ENCODE data around the gene HOXA6. TPM values are rescaled to one million over a fixed set of nuclear protein-coding genes. Genes with fewer than 3 reads are reported as not detected.

Gene HOXA6
- total RNA-seq, 1 experiment from 2014 or later: 5.1 TPM

DNA sequence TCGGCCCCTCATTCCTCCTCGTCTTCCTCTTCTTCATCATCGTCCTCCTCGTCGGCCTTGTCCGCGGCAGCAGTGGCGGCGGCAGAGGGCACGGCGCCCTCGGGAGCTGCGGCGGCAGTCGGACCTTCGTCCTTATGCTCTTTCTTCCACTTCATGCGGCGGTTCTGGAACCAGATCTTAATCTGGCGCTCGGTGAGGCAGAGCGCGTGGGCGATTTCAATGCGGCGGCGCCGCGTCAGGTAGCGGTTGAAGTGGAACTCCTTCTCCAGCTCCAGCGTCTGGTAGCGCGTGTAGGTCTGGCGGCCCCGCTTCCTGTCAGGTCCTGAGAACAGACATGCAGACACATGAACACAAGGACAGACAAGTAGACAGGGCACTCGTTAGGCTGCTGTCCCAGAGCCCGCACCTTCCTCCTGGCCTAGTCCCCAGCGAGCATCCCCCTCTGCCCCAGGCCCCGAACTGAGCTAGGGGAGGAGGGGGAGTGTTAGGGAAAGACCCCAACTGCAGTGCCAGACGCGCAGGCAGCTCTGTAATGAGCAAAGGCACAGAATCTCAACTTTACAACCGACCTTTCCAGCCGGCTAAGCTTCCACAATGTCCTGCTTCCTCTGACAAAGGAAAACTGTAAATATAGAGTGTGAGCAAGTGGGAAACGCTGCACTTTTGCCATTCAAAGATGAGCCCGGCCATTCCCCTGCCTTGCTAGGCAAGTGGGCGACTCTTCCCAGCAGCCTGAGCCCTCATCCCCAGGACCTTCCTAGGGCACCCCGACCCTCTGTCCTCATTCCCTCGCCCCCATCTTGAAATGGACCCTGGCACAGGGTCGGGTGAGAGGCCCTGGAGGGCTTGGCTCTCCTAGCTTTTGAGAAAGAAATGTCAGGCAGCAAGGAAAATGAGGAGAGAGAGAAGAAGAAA lies 7.6 kb upstream of the HOXA6 start:
- in situ Hi-C loops (cut with HindIII; ENCODE audit: low sequenced_read_pairs): no loop called here
- no peak for DNase-seq (ENCODE audit: low spot score)

DNA sequence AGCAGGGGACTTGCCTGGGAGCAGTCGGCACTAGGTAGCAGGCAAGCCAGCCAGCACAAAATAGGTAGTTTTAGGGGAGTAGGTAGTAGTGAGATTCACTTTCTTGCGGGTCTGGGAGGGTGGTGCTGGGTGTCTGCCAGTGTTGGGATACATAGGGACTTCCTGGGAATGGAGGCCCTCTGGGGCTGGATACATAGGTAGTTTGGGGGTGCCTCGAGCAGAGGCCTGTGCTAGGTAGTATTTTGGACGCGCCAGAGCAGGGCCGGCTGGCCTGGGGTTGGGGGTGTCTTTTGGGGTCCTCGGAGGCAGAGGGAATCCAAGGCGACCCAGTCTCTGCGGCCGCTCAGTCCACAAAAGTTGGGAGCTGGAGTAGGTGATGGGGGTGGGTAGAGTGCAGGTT lies 6.8 kb upstream of the HOXA6 start:
- DNase-seq (ENCODE audit: low spot score): no peak

DNA sequence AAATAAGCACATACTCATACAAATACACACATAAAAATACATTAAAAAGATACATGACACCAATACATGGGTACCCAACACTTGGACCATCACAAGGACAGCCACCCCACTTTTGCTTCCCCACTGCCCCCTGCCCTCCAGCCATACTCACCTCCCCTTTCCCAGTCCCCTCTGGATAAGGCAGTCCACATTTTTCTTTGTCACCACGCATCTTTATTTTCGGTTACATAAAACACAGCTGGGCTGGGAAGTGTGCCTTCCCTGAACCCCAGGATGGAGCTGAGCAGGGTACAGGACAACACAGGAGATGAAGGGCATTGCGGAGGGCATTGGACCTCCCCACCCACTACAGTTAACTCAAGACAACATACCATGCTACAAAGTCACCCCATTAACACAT lies 6.0 kb upstream of the HOXA6 start:
- in situ Hi-C loops (cut with HindIII; ENCODE audit: low sequenced_read_pairs): no loop called here
- DNase-seq (ENCODE audit: low spot score): no peak

More for the DNA sequence above, 6.8 kb upstream of the HOXA6 start:
- in situ Hi-C loops (cut with HindIII; ENCODE audit: low sequenced_read_pairs): no loop called here

DNA sequence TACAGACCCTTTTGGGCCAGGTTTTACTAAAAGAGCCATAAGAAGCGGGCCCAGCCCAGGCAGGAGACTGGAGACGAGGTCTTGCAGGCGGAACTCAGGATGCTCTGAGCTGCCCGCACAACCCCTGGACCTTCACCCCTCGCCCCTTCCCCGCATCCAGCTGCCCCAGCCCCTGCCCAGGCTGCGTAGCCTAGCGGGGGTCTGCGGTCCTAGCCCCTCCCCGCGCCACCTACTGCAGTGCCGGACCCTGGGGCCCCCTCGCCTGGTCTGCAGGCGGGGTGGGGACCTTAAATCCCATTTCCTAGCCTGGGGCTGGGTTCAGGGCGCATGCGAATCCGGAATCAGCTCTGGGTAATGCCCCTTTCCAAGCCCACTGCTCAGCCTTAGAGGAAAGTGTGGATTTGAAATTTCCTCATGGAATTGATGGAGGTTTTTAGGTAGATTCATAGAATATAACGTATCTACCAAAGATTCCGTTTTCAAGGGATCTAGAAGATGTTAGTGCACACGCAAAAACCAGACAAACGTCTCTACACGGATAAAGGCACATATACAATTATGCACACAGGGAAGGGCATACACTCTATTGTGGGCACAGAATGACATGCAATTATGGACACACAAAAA lies 5.4 kb upstream of the HOXA6 start:
- in situ Hi-C loops (cut with HindIII; ENCODE audit: low sequenced_read_pairs): no loop called here
- no peak for DNase-seq (ENCODE audit: low spot score)

DNA sequence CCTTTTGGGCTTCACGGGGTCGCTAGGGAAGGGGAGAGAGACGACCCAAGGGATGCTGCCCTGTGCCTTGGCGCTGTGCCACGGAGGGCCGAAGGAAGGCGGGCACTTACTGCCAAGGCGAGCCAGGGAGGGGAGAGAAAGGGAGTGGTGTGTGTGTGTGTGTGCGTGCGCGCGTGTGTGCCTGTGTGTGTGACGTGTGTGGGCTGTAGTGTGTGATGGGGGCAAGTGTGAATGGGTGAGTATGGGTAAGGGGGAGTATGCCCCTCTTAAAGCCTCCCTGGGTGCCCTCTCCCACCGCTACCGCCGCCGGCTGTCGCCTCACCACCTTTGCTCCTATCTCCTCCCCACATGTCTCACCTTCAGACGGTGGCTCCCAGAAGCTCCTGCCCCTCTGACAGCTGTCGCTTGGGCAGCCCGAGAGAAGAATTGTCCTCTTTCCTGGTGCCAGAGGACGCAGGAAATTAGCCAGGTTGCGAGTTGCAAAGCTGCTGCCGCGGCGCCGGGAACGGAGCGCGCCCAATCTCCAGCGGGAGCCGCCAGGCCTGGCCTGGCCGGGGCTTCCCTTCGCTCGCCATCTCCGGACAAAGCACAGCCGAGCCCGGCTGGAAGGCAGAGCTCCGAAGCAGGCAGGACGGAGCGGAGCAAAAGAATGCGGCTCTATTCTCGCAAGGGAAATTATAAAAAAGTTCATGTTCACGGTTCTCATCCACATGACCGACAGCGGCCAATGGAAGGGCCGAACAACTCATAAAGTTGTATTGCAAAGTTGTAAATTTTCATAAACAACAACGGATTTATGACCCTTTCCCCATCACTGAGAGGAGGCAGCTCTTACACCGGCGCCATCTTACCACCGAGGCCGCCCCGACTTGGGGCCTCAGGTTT lies 4.6 kb upstream of the HOXA6 start, which contains the start of gene HOXA3:
Gene HOXA3, minus strand, starts transcription at position 653 of the 885 bp plus-strand sequence. CDS start 41,943 bp downstream, outside the sequence.
- in situ Hi-C loops (cut with HindIII; ENCODE audit: low sequenced_read_pairs): no loop called here
- DNase-seq (ENCODE audit: low spot score): no peak

DNA sequence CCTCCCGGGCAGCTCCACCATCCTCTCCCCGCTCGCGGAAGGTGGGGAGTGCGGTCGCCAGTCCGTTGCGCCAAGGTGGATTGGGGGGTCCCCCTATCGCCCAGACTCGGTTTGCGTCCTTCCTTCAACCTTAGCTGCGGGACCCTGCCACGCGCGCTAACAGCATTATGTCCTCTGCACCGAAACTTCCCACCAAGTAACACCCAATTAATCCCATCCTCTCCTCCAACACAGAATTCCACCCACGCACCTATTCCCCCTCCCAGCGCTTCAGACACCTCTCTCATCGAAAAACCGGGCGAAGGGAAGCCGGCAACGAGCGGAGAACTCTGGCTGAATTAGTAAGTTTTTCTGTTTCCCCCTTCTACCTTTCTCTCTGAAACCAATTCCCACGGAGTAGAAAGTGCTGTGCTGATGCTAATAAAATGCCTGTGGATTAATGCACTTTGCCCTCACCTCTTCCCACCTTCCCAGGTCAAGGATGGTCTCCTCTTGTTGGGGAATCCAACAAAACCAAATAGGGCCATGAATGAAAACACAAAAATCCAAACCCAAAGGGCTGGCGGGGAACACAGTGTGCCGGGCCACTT lies 3.9 kb upstream of the HOXA6 start:
- in situ Hi-C loops (cut with HindIII; ENCODE audit: low sequenced_read_pairs): no loop called here
- DNase-seq (ENCODE audit: low spot score): no peak

DNA sequence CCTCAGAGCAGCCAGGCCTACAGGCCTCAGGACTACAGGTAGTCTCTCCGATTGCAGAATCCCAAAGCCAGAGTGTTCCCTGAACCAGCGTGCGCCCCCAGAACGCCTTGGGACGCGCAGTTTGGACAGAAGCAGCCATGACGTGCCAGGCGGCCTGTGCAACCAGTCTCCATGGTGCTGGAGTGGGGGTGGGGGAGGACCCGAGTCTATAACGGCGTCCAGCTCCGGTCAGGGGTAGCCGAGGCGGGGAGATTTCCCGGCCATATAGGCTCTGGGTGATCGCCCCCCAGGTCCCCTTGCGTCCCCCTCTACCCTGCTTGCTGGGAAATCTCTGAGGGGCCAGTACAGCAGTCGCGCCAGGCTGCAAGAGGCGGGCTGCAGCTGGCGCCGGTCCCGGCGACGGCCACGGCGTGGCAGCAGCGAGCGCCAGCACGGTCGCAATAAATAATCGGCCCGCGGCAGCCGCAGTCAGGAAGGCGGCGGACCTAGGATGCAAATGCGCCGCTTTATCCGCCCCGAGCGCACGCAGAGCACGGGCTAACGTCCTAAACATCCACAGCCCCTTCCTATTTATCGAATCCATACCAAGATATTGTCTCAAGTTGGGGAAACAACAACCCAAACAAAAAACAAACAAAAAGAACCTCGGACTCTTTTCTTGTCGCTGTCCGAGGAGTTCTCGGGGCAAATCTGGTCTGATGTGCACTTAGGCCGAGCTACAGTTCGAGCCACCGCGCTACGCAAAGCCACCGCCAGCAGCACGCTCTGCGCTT lies 3.2 kb upstream of the HOXA6 start:
- DNase-seq (ENCODE audit: low spot score): peak; percentile 51
- in situ Hi-C loops (cut with HindIII; ENCODE audit: low sequenced_read_pairs): no loop called here

DNA sequence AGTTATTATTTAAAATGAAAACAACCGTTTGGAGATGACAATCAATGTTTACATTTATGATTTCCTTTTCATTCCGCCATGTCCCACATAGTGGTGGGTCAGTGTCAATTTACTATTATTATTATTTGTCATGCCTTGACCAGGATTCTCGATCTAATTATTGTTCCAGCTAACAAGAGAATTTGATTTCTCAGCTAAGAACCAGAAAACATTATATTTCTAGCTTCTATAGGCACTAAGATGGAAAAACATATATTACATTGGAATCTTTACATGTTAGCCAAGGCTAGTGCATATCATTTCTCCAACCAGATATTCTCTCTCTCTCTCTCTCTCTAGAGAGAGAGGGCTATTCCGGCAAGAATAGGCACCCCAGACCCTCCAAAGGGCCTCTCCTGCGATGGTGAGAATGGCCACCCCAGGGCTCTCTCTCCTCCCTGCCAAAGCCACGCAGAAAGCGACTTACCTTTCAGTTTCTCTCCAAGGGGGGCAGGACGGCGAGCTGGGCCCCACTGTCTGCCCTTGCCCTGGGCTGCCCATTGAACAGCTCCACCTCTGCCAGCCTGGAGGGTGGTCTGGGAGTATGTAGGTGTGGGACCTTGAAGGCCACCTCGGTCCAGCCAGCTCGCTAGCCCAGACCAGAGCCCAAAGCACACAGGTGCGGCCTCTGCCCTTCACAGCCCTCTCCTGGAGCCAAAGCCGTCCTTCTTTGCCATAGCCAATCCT lies 2.4 kb upstream of the HOXA6 start:
- in situ Hi-C loops (cut with HindIII; ENCODE audit: low sequenced_read_pairs): no loop called here
- DNase-seq (ENCODE audit: low spot score): no peak

DNA sequence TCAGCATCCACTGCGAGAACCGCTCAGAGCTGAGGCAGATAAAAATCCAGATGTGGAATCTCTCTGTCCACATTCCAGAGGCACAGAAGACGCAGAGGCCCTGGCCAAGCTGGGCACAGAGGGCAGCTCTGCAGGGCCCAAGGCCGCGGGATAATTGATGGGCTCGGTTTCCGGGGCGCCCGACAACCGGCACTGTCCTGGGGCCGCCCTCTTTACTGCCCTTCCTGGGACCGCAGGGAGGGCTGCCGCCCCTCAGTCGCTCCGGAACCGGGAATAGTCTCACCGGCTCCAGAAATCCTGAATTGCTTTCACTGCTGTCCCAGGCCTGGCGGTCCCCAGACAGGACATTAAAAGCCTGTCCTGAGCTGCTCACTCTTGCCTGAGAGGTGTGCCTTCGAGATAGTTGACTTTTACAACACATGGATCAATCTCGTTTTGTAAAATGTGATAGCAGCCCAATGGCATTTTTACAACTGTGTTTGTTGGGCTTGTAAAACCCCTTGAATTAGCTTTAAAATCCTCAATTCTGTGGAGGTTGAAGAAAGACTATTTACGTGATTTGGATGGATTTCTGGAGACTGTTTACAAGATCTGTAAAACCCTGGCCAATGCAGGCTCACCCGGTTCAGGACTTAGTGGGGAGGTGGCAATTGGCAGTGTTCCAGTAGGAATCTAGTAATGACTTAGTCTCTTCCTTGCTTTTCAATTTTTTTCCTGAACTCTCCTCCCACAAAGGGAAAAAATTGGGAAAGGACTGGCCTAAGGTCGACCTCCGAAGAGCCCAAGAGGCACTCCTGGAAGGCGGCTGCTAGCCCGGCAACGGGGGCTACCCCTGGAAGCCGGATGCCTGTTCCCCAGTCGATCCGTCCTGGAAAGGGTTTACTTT lies 1.4 kb upstream of the HOXA6 start:
- in situ Hi-C loops (cut with HindIII; ENCODE audit: low sequenced_read_pairs): no loop called here

DNA sequence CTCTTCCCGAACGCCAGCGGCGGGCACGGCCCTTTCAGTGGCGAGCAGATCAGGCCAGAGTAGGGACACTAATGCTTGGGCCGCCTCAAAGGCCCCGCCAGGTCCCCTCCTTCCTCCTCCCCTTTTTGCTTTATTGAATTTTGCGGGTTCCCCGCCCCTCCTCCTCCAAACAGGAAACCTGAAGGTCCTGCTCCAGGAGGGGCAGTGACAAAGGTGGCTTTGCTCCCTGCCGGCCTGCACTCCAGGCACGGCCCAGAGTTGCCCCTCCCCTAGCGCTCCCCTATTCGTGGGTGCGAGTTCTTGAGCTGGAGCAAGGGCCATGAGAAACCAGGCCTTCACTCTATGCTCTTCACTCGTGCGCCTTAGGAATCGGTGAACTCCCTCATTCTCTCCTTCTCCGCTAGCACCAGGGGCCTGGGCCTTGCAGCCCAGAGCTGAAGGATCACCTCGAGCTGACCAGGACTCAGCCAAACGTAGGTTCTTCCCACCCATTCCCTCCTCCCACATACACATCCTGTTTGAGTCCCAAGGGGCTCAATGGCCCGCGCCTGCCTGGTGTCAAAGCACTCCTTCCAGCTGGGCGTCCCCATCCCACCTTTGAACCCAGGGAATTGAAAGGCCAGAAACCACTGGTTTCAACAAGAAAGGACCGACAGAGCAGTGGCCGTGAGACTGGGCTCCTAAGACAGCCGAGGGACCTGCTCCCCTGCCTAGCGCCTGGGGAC lies 619 bp upstream of the HOXA6 start:
- in situ Hi-C loops (cut with HindIII; ENCODE audit: low sequenced_read_pairs): no loop called here
- DNase-seq (ENCODE audit: low spot score): no peak

More for the DNA sequence above, 1.4 kb upstream of the HOXA6 start:
- DNase-seq (ENCODE audit: low spot score): no peak

DNA sequence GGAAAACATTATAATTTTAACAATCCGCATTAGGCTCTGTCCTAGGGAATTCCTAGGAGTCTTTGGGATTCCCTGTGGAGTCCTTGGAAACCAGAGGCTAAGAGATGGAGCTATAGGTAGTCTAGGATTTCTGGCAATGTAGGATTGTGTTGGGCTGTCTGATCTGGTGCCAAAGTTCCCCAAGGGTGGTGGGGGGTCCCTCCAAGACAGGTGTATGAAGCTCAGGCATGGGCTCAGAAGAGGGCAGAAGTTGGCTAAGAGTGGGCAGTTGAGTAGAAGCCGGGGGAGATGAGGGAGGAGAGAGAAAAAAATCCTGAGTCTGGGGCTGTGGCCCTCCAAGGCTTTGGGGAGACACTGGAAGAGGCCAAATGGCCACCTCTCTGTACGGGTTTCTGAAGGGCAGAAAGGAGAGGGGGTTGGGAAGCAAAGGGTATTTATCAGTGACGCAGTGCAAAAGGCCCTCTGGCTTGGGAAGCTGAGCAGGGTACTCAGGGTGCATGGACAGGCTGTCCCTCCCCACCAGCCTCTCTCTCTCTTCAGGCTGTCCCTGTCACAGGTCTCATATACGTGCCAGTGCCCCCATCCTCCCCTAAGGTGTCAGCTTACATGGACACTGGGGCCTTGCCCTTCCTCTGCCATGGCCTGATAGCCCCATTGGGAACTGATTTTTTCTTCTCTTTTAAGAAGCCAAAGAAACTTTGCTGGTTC lies 929 bp downstream of the HOXA6 start:
- in situ Hi-C loops (cut with HindIII; ENCODE audit: low sequenced_read_pairs): no loop called here
- no peak for DNase-seq (ENCODE audit: low spot score)

DNA sequence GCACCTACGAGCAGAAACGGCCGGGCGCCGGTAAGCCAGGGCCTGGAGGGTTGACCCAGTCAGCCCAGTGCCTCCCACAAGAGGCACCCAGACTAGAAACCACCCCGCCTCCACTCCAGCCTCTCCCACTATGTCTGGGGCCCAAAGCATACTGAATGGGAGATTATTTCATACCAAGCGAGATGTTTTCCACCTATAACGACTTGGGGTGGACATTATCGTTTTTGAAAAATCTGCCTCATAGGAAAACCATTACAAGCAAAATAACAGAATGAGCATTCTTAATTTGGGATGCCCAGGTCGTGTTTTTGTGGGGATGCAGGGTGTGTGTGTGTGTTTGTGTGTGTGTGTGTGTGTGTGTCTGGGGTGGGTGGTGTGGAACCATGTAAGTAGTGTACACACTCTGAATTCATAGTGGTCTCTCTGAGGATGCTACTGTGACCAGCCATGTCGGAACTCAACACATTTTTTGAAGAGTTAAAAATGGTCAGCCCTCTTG lies 1.6 kb downstream of the HOXA6 start:
- DNase-seq (ENCODE audit: low spot score): no peak
- in situ Hi-C loops (cut with HindIII; ENCODE audit: low sequenced_read_pairs): no loop called here

DNA sequence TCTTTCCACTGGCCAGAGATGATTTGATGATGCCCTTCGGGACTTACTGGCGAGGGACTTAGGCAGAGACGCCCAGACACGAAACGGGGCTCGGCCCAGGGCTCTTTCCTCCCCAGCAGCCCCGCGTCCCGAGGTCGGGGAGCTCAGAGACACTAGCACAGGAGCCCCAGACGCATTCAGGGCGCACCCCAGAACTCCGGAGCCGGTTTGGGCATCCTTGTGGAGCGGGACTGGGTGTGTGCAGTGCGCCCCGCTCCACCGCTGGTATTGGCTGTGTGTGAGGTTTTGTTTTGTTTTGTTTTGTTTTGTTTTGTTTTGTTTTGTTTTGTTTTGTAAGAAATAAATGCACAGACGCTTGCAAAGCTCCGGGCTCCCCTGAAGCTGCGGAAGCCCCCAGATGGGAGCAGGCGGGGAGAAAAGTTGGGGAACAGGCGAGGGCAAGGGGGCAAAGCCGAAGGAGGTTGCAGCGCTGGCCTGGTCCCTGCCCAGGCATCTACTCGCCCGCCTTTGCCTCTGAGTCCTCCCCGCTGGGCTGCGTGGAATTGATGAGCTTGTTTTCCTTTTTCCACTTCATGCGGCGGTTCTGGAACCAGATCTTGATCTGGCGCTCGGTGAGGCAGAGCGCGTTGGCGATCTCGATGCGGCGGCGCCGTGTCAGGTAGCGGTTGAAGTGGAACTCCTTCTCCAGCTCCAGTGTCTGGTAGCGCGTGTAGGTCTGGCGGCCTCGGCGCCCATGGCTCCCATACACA lies 2.2 kb downstream of the HOXA6 start:
- in situ Hi-C loops (cut with HindIII; ENCODE audit: low sequenced_read_pairs): no loop called here
- DNase-seq (ENCODE audit: low spot score): no peak

DNA sequence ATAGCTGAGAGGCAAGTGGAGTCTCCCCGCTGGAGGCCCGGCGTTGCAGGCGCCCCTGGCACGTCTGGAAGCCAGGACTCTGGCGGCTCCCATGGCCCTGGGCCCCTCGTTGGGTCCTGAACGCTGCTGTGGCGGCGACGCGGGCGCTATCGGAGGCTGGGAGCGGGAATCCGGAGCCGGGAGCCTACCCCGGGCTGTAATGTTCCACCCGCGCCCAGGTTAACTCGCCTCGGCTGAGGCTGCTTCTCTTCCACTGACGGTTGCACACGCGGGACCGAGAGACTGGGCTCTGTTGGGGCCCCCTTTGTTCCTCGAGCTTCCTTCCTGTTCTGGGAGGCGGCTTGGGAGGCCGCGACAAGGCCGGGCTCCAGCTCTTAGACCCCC lies 2.8 kb downstream of the HOXA6 start:
- no peak for DNase-seq (ENCODE audit: low spot score)
- in situ Hi-C loops (cut with HindIII; ENCODE audit: low sequenced_read_pairs): no loop called here

All from G401 (cell line).